K562 (cell line): ENCODE measurements around the gene KRT77. TPM values are rescaled to one million over a fixed set of nuclear protein-coding genes. Genes with fewer than 3 reads are reported as not detected.

Experiments
- CEBPB ChIP-seq: fragments of 450-650 bp; IDR thresholded peaks from 2 replicates; pipeline ENCODE4 v1.6.1; 2016; ENCODE audit warnings: missing genetic modification characterization, missing compliant biosample characterization
- EGR1 ChIP-seq: fragments of 450-650 bp; conservative IDR thresholded peaks from 2 replicates; pipeline ENCODE4 v1.6.1; 2017; ENCODE audit warnings: mild to moderate bottlenecking
- MAFK ChIP-seq: IDR thresholded peaks from 2 replicates; pipeline ENCODE4 v1.6.1; 2011; ENCODE audit warnings: low read length, improper control_type of control experiment
- MCM3 ChIP-seq: fragments of 450-650 bp; IDR thresholded peaks from 2 replicates; pipeline ENCODE4 v1.6.1; 2016
- POLR3A ChIP-seq: IDR thresholded peaks from 2 replicates; pipeline ENCODE4 v1.6.1; 2011; ENCODE audit warnings: borderline replicate concordance, mild to moderate bottlenecking, moderate library complexity; ENCODE audit not compliant: insufficient read length, insufficient read depth; ENCODE audit errors: extremely low read depth
- SMAD2 ChIP-seq: fragments of 150-350 bp; IDR thresholded peaks from 2 replicates; pipeline ENCODE4 v1.6.1; 2014; ENCODE audit warnings: low read depth, mild to moderate bottlenecking, low read length
- SMAD3 ChIP-seq: fragments of 450-650 bp; formaldehyde crosslinking; conservative IDR thresholded peaks from 2 replicates; pipeline ENCODE4 v1.4.0; 2020; ENCODE audit warnings: mild to moderate bottlenecking
- TCF3 ChIP-seq: sonication (generic); formaldehyde crosslinking; IDR thresholded peaks from 2 replicates; pipeline ENCODE4 v1.4.0; 2020; ENCODE audit warnings: mild to moderate bottlenecking, missing genetic modification reagents
- ZNF143 ChIP-seq: sonication (generic); formaldehyde crosslinking; IDR thresholded peaks from 2 replicates; pipeline ENCODE4 v1.9.0; 2022; ENCODE audit warnings: mild to moderate bottlenecking, missing genetic modification reagents
- ZNF79 ChIP-seq: fragments of 250-450 bp; sonication (Bioruptor Pico); IDR thresholded peaks from 2 replicates; pipeline ENCODE4 v1.4.0; 2020; ENCODE audit warnings: low read depth, mild to moderate bottlenecking, moderate library complexity
- polyA plus RNA-seq, 8 experiments: library from polyadenylated mRNA; depleted of rRNA in 4 of 8; stranded (reverse) in 5 of 8; unstranded in 3 of 8; fragments of >200 nt; fragmentation: Nextera tagmentation in 2 of 8; fragmentation: Illumina TruSeq in 1 of 8; extraction: Ambion mirVana in 2 of 8; extraction: Trizol in 1 of 8; gene quantifications; 2 replicates each; pipeline versions ENCODE4 v1.2.1 to v1.2.3, GENCODE V29; 2011 to 2014; ENCODE audit warnings: inconsistent platforms in 1 of 8, missing spikeins in 1 of 8
- total RNA-seq, 7 experiments: library from RNA; depleted of rRNA in 6 of 7; stranded (reverse); fragments of >200 nt in 6 of 7; fragmentation: Illumina TruSeq in 2 of 7; extraction: Trizol in 2 of 7; gene quantifications; 2 replicates each; pipeline versions ENCODE4 v1.2.1 to v1.2.3, GENCODE V29; 2011 to 2021; ENCODE audit warnings: low replicate concordance in 1 of 7
- TF ChIP-seq, protein P1 (sequence below): fragments of 450-650 bp; IDR thresholded peaks from 2 replicates; pipeline ENCODE4 v1.6.1; 2016; ENCODE audit warnings: mild to moderate bottlenecking, moderate library complexity
- TF ChIP-seq, protein P2 (sequence below): sonication (generic); formaldehyde crosslinking; IDR thresholded peaks from 2 replicates; pipeline ENCODE4 v1.8.1; 2023; ENCODE audit warnings: mild to moderate bottlenecking, missing genetic modification reagents
- TF ChIP-seq, protein P3 (sequence below): fragments of 450-650 bp; IDR thresholded peaks from 2 replicates; pipeline ENCODE4 v1.6.1; 2017; ENCODE audit warnings: mild to moderate bottlenecking, moderate library complexity

Gene KRT77
- total and polyA plus RNA-seq, 9 of the 15 experiments (the other 6 are each of a cell fraction or from before 2014, with no cell fraction given): not detected

DNA sequence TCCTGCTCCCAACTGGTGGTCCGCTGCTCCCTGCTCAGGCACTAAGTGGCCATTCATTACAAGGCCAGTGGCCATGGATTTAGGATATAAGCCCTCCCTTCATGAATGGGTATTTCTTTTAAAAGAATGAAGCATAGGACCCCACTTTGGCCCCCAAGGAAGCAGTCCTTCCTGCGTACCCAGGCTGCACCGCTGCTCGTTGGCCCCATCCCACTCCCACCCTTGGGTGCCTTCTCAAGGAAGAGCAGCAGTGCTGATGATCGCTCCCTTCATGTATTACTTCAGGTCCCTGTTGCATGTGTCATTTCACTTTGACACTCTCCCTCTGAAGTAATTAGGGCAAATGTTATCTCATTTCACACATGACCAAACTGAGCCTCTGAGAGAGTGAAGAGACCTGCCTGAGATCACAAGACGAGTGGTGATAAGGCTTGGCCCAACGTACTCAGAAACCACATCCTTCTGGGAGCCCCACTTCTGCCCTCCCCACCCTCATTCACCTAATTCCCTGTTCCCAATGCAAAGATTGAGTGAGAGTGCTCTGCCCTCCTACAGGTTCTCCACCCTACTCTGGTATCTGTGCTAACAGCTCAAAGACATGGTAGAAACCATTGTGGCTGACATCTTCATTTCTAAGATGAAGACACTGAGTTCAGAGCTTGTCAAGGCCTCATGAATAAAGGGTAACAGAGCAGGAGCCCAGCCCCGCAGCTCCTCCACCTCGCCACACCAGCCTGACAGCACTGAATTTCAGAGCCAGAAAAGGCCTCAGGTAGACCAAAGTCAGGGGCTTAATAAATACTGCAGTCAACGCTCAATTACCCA is 41.0 kb downstream of the KRT77 start (continued):
- no peak for TF ChIP-seq POLR3A
- TF ChIP-seq CEBPB (tag): peak; percentile 83
- peak; percentile 27 for TF ChIP-seq MAFK
- TF ChIP-seq, protein P1, sequence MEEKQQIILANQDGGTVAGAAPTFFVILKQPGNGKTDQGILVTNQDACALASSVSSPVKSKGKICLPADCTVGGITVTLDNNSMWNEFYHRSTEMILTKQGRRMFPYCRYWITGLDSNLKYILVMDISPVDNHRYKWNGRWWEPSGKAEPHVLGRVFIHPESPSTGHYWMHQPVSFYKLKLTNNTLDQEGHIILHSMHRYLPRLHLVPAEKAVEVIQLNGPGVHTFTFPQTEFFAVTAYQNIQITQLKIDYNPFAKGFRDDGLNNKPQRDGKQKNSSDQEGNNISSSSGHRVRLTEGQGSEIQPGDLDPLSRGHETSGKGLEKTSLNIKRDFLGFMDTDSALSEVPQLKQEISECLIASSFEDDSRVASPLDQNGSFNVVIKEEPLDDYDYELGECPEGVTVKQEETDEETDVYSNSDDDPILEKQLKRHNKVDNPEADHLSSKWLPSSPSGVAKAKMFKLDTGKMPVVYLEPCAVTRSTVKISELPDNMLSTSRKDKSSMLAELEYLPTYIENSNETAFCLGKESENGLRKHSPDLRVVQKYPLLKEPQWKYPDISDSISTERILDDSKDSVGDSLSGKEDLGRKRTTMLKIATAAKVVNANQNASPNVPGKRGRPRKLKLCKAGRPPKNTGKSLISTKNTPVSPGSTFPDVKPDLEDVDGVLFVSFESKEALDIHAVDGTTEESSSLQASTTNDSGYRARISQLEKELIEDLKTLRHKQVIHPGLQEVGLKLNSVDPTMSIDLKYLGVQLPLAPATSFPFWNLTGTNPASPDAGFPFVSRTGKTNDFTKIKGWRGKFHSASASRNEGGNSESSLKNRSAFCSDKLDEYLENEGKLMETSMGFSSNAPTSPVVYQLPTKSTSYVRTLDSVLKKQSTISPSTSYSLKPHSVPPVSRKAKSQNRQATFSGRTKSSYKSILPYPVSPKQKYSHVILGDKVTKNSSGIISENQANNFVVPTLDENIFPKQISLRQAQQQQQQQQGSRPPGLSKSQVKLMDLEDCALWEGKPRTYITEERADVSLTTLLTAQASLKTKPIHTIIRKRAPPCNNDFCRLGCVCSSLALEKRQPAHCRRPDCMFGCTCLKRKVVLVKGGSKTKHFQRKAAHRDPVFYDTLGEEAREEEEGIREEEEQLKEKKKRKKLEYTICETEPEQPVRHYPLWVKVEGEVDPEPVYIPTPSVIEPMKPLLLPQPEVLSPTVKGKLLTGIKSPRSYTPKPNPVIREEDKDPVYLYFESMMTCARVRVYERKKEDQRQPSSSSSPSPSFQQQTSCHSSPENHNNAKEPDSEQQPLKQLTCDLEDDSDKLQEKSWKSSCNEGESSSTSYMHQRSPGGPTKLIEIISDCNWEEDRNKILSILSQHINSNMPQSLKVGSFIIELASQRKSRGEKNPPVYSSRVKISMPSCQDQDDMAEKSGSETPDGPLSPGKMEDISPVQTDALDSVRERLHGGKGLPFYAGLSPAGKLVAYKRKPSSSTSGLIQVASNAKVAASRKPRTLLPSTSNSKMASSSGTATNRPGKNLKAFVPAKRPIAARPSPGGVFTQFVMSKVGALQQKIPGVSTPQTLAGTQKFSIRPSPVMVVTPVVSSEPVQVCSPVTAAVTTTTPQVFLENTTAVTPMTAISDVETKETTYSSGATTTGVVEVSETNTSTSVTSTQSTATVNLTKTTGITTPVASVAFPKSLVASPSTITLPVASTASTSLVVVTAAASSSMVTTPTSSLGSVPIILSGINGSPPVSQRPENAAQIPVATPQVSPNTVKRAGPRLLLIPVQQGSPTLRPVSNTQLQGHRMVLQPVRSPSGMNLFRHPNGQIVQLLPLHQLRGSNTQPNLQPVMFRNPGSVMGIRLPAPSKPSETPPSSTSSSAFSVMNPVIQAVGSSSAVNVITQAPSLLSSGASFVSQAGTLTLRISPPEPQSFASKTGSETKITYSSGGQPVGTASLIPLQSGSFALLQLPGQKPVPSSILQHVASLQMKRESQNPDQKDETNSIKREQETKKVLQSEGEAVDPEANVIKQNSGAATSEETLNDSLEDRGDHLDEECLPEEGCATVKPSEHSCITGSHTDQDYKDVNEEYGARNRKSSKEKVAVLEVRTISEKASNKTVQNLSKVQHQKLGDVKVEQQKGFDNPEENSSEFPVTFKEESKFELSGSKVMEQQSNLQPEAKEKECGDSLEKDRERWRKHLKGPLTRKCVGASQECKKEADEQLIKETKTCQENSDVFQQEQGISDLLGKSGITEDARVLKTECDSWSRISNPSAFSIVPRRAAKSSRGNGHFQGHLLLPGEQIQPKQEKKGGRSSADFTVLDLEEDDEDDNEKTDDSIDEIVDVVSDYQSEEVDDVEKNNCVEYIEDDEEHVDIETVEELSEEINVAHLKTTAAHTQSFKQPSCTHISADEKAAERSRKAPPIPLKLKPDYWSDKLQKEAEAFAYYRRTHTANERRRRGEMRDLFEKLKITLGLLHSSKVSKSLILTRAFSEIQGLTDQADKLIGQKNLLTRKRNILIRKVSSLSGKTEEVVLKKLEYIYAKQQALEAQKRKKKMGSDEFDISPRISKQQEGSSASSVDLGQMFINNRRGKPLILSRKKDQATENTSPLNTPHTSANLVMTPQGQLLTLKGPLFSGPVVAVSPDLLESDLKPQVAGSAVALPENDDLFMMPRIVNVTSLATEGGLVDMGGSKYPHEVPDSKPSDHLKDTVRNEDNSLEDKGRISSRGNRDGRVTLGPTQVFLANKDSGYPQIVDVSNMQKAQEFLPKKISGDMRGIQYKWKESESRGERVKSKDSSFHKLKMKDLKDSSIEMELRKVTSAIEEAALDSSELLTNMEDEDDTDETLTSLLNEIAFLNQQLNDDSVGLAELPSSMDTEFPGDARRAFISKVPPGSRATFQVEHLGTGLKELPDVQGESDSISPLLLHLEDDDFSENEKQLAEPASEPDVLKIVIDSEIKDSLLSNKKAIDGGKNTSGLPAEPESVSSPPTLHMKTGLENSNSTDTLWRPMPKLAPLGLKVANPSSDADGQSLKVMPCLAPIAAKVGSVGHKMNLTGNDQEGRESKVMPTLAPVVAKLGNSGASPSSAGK: peak; percentile 92
- peak; percentile 20; the same call in 1 of the 2 replicates for TF ChIP-seq EGR1
- peak; percentile 100 for TF ChIP-seq TCF3 (CRISPR knock-in tag)
- peak; percentile 89 for TF ChIP-seq SMAD3 (CRISPR knock-in tag)
- TF ChIP-seq ZNF79 (CRISPR knock-in tag): 0 out of 2 replicates have a peak, but pooled peaks have one; percentile 58
- TF ChIP-seq ZNF143: no peak
- TF ChIP-seq MCM3: no peak
- TF ChIP-seq, protein P2, sequence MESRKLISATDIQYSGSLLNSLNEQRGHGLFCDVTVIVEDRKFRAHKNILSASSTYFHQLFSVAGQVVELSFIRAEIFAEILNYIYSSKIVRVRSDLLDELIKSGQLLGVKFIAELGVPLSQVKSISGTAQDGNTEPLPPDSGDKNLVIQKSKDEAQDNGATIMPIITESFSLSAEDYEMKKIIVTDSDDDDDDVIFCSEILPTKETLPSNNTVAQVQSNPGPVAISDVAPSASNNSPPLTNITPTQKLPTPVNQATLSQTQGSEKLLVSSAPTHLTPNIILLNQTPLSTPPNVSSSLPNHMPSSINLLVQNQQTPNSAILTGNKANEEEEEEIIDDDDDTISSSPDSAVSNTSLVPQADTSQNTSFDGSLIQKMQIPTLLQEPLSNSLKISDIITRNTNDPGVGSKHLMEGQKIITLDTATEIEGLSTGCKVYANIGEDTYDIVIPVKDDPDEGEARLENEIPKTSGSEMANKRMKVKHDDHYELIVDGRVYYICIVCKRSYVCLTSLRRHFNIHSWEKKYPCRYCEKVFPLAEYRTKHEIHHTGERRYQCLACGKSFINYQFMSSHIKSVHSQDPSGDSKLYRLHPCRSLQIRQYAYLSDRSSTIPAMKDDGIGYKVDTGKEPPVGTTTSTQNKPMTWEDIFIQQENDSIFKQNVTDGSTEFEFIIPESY (CRISPR knock-in tag): peak; percentile 8; the same call in 1 of the 2 replicates
- TF ChIP-seq, protein P3, sequence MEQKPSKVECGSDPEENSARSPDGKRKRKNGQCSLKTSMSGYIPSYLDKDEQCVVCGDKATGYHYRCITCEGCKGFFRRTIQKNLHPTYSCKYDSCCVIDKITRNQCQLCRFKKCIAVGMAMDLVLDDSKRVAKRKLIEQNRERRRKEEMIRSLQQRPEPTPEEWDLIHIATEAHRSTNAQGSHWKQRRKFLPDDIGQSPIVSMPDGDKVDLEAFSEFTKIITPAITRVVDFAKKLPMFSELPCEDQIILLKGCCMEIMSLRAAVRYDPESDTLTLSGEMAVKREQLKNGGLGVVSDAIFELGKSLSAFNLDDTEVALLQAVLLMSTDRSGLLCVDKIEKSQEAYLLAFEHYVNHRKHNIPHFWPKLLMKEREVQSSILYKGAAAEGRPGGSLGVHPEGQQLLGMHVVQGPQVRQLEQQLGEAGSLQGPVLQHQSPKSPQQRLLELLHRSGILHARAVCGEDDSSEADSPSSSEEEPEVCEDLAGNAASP: no peak
- TF ChIP-seq SMAD2: no peak
